Measurements from ENCODE around the gene EYA2. TPM values are rescaled to one million over a fixed set of nuclear protein-coding genes. Genes with fewer than 3 reads are reported as not detected.

EYA2 gene
- polyA plus RNA-seq, 3 donors: 0.49 to 0.83 (median 0.75) TPM

- DNase-seq (ENCODE audit: low read depth in 3 of 3, low spot score in 2 of 3): no peak
Measured at GRCh38 chr20:46974669-46975434, 80.2 kb downstream of the EYA2 start.

- no peak for DNase-seq (ENCODE audit: low read depth in 3 of 3, low spot score in 2 of 3)
Measured at GRCh38 chr20:46975976-46976375, 81.3 kb downstream of the EYA2 start.

GRCh38 chr20:46977204-46977603 is 82.6 kb downstream of the EYA2 start:
- no peak for DNase-seq (ENCODE audit: low read depth in 3 of 3, low spot score in 2 of 3)

DNA sequence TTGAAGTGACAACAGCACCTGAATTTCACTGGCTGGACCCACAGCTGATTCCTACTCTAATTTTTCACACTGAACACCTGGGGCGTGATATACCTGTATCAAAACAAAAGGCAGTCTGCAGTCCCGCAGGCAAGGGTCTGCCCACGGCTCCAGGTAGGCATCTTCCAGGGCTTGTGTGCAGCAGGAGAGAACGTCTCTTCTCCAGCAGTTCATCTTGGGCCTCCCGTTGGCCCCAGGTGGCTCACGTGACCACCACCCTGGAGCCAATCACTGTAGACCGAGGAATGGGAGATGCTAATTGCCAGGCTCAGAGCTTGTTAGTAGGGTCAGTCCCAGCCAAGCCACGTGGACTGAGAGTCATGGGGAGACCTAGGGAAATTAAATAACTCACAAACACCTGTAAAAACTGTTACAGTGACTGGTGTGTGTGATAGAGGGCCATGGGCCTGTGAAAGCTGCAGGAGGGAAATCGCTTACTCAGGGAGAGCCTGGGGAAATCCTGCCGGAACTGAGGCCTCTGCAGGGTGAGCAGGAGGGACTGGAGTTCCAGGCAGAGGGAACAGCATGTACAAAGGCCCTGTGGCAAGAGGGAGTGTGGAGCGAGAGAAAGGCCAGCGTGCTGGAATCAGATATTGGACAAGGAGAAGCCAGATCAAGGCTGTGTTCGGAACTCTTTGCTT is 83.4 kb downstream of the EYA2 start:
- DNase-seq (ENCODE audit: low read depth in 3 of 3, low spot score in 2 of 3): no peak

DNA sequence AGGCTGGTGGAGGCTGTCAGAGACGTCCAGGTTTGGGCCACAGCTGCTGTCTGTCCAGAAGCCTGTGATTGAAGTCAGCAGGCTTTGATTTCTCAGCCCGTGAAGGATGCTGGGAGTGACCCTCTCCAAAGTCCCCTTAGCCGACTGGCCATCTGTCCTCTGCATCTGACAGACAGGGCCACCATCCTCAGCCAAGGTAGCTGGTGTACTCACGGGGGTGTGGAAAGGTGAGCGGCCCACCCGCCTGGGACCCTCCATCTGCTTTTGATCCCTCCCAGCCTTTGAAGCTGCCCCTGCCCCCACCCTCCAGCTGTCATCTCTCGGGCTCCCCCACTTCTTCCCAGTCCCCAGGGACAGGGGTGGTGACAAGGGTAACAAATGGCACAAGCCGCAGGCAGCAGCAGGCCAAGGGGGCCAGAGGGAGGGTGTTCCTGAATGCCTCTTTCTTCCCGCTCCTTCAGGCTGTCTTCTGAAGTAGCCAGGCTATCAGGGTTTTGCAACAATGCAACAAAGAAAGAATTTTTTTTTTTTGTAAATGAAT is 84.4 kb downstream of the EYA2 start:
- DNase-seq (ENCODE audit: low read depth in 3 of 3, low spot score in 2 of 3): no peak

GRCh38 chr20:46979603-46980241 is 85.1 kb downstream of the EYA2 start:
- no peak for DNase-seq (ENCODE audit: low read depth in 3 of 3, low spot score in 2 of 3)

- DNase-seq (ENCODE audit: low read depth in 3 of 3, low spot score in 2 of 3): no peak
Measured at GRCh38 chr20:46981184-46981583, 86.5 kb downstream of the EYA2 start.

DNA sequence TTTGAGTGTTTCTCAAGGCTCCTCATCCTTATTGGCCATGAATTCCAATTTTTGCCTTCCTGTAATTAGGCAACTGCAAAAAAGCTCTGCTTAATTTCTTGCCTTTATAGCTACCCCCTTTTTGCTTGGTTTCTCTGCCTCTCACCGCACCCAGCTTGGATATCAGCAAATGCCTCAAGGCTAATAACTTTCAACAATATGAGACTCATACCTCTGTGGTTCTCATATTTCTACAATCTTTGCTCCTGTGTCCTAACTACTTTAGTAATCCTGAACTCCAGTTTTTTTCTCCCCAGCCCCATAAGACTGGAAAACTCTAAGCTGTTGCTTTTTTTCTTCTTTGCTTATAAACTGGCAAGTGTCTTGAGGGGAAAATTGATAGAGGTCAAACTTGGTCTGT is 88.8 kb downstream of the EYA2 start:
- no peak for DNase-seq (ENCODE audit: low read depth in 3 of 3, low spot score in 2 of 3)

DNA sequence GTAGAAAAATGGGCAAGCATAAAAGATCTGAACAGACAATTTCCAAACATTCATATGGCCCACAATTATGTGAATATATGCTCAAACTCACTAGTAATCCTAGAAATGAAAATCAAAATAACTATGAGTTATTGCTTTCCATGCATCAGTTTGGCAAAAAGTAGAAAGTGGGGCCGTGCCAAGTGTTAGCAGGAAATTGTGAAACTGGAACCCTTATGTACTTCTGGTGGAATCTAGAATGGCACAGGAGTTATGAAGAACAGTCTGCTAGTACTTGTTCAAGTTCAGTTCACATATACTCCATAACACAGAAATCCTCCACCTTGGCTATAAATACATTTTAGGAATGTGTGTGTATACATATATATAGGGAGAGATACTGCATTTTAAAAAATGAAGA is 89.8 kb downstream of the EYA2 start:
- DNase-seq (ENCODE audit: low read depth in 3 of 3, low spot score in 2 of 3): no peak

DNA sequence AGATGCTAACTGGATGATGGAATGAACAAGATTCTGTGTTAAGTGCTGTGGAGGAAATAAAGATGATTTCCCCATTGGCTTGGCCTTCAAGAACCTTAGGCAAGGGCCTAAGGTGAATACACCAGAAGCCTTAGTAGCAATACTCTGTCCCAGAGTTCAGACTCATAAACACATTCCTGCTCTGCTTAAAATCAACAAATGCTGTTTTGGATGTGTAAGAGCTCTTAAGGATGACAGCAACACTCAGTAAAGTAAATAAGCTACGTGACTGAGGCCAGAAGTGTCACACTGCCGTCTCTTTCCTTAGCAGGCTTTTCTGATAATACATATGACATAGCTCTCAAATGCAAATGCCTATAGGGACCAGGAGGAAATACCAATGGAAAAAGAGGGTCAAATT is 90.6 kb downstream of the EYA2 start:
- DNase-seq (ENCODE audit: low read depth in 3 of 3, low spot score in 2 of 3): no peak

DNA sequence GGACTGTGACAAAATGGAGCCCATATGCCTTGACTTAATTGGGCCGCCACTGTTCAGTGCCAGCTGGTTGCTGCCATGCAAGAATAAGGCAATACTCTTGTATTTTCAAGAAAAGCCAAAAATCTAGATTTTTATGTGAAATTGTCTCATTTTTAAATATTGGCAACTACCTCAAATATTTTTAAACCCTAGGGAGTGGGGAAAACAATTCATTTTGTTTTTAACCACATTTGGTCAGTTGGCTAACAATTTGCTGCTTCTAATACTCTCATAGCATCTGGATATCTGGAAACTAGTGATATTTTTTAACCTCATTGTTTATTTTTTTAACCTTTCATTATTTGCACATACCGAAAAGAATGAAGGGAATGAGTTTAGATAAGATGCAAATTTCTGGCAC is 91.0 kb downstream of the EYA2 start:
- no peak for DNase-seq (ENCODE audit: low read depth in 3 of 3, low spot score in 2 of 3)

- no peak for DNase-seq (ENCODE audit: low read depth in 3 of 3, low spot score in 2 of 3)
Measured at GRCh38 chr20:46987001-46987400, 92.4 kb downstream of the EYA2 start.

DNA sequence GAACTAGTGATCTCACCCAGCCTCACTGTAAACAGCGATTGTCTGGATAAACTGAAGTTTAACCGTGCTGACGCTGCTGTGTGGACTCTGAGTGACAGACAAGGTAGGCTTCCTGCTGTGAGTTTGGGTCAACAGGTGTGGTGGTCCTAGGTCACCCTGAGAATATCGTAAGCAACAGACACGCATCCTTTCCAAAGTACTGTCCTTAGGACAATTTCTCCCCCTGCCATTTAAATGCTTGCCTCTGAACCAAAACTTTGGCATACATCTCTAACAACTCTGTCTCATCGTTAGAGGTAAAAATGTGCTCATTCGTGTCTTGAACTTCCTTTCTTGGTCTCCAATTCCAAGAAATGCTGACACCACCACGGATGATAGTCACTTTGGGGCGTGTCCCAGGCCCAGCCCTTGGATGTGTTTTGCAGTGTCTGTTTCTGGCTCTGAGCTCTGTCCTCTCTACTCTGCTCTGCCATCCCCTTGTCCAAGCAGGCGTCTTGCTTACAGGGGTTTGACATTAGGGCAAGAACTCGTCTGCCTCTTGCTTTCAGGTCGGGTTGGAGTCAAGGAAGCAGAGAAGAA is 95.5 kb downstream of the EYA2 start:
- no peak for DNase-seq (ENCODE audit: low read depth in 3 of 3, low spot score in 2 of 3)

DNA sequence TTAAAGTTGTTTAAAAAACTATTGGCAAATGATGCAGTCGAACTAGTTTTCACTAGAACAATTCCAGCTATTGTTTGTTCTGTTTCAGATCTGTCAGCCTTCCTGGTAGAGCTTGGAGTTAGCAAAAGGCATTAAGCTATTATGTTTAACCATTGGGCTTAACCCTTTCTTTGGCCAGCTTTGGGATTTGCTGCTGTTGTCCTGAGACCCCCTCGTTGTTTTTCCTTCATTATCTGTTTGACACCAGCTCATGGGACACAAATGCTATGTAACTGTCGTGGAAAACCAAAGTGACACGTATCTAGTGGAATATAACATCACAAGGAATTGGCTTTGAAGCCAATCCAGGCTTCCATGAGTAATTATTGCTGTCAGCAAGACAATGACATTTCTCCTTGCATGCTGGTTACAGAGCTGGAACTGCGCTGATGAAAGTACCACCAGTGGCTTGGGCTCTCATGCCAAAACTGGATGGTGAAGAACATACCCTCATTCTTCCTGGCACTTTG is 96.0 kb downstream of the EYA2 start:
- no peak for DNase-seq (ENCODE audit: low read depth in 3 of 3, low spot score in 2 of 3)

GRCh38 chr20:46991168-46991567 is 96.5 kb downstream of the EYA2 start:
- DNase-seq (ENCODE audit: low read depth in 3 of 3, low spot score in 2 of 3): no peak

- DNase-seq (ENCODE audit: low read depth in 3 of 3, low spot score in 2 of 3): no peak
Measured at GRCh38 chr20:46991880-46992639, 97.4 kb downstream of the EYA2 start.

DNA sequence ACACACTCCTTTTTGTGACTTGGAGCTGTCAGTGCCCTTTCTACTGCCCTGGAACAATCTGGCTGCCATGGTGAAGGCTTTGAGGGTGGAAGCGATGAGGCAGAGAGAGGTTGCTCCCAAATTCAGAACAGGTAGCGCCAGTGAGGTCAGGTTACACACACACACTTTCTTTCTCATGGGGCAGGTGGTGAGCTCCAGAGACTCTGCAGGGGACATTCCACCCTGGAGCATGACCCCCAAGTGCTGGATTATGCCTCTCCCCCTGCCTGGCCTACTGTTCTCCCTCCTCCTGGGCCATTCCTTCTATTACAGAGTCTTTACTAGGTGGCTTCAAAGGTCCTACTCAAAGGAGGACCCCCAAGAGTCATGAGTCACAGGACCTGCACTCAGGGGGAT is 98.0 kb downstream of the EYA2 start:
- DNase-seq (ENCODE audit: low read depth in 3 of 3, low spot score in 2 of 3): no peak

GRCh38 chr20:46993465-46994095 is 98.9 kb downstream of the EYA2 start:
- DNase-seq (ENCODE audit: low read depth in 3 of 3, low spot score in 2 of 3): no peak

DNA sequence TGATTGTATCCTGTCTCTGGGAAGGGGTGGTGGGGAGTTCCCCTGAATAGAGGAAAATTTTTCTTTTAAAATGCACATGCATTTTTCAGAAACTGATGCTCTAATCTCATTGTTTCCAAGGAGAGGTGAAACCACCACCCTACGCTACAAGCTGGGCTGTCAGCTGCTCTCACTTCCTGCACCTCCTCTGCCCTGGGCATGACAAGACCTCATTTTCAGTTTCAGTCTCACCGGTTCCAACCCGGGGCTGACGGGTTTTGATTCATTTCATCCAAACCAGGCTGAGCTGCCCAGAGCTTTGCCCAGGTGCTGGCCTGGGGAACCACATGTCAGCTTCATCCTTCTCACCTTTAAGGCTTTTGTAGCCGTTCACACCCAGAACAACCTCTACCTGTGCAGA is 99.7 kb downstream of the EYA2 start:
- no peak for DNase-seq (ENCODE audit: low read depth in 3 of 3, low spot score in 2 of 3)

GRCh38 chr20:46995561-46996142 is 101.0 kb downstream of the EYA2 start:
- no peak for DNase-seq (ENCODE audit: low read depth in 3 of 3, low spot score in 2 of 3)
